Esophagus (tissue), 2 donors: ENCODE data around the gene HOXC4. TPM values are rescaled to one million over a fixed set of nuclear protein-coding genes. Genes with fewer than 3 reads are reported as not detected.
A peak's percentile ranks its signal among the peaks of the same experiment; 100 is the strongest.

Source experiments
- H3K27ac ChIP-seq, 2 donors: one replicate each; pipeline ENCODE4 v1.5.1; 2013; ENCODE audit warnings: low read depth in 2 of 2, mild to moderate bottlenecking in 2 of 2, inconsistent platforms in 1 of 2, low read length in 1 of 2, moderate library complexity in 1 of 2
- H3K27me3 ChIP-seq, 2 donors: one replicate each; pipeline ENCODE4 v1.6.1; 2013; ENCODE audit warnings: low read length in 2 of 2, control low read depth in 1 of 2, mild to moderate bottlenecking in 1 of 2; ENCODE audit not compliant: insufficient read depth in 2 of 2, control insufficient read depth in 1 of 2
- H3K36me3 ChIP-seq, 2 donors: one replicate each; pipeline ENCODE4 v1.6.1; 2013; ENCODE audit warnings: low read length in 1 of 2; ENCODE audit not compliant: control insufficient read depth in 2 of 2, insufficient read depth in 2 of 2
- H3K4me1 ChIP-seq, 2 donors: one replicate each; pipeline ENCODE4 v1.6.1; 2013; ENCODE audit warnings: low read length in 1 of 2; ENCODE audit not compliant: control insufficient read depth in 2 of 2, insufficient read depth in 2 of 2
- H3K4me3 ChIP-seq, 2 donors: one replicate each; pipeline ENCODE4 v1.5.1; 2013; ENCODE audit warnings: low read length in 2 of 2, mild to moderate bottlenecking in 2 of 2, low read depth in 1 of 2, moderate library complexity in 1 of 2
- H3K9me3 ChIP-seq, 2 donors: one replicate each; pipeline ENCODE4 v1.6.1; 2013; ENCODE audit warnings: mild to moderate bottlenecking in 2 of 2, low read depth in 1 of 2, low read length in 1 of 2, moderate library complexity in 1 of 2; ENCODE audit not compliant: control insufficient read depth in 2 of 2, insufficient read depth in 1 of 2
- WGBS, 2 donors: extraction: QIAGEN DNeasy Blood & Tissue Kit; methylation state at CpG; one replicate each; pipeline ENCODE4 v1.1.7; 2013; 5-methylcytosine and 5-hydroxymethylcytosine counted together
- polyA plus RNA-seq, 2 donors: library from polyadenylated mRNA; stranded (reverse); fragments of 200-250 nt; gene quantifications; one replicate each; pipeline ENCODE4 v1.2.3, GENCODE V29; 2013
- donor health status: healthy with polysubstance abuse.
- donor health status: Bipolar disorder and iron deficiency.

HOXC4 gene
- 1 to 10 TPM; 3.3 to 3.7 TPM for polyA plus RNA-seq

- 2 to 3% methylated on average over 49 to 52 of the region's 52 CpGs for WGBS, 2 donors
- Histone ChIP-seq H3K27me3 (no peaks in the 10 kb centered on the region), H3K4me3 (peak within 1 kb of the TSS; percentile 61 to 91), H3K36me3 (no peaks in the 10 kb centered on the region), H3K4me1 (peaks cover 0 to 11% of the 10 kb centered on the region in 2 donors), H3K27ac (peak within 1 kb of the TSS; percentile 73 to 91), H3K9me3 (no peaks in the 10 kb centered on the region)
Observed at GRCh38 chr12:54053751-54054741, at the start of gene HOXC4. TSS of gene HOXC4 (plus strand) at chr12:54053835. CDS start at chr12:54053923, 88 bp downstream.

- WGBS, 2 donors = 27 to 39% methylated on average over 20 of the region's 20 CpGs
- no peaks in the 10 kb centered on the region for H3K9me3 ChIP-seq
Observed at GRCh38 chr12:54004063-54004840, 49.4 kb upstream of the HOXC4 start.

GRCh38 chr12:54004841-54005530 lies 48.6 kb upstream of the HOXC4 start:
- H3K36me3 ChIP-seq = no peaks in the 10 kb centered on the region
- peaks cover 0 to 32% of the 10 kb centered on the region in 2 donors for H3K27me3 ChIP-seq
- no peak overlapping the region for H3K4me3 ChIP-seq
- H3K27ac ChIP-seq = no peak overlapping the region
- 17 to 31% methylated on average over 31 of the region's 31 CpGs for WGBS, 2 donors
- H3K9me3 ChIP-seq = no peaks in the 10 kb centered on the region
- H3K4me1 ChIP-seq = peaks cover 4 to 7% of the 10 kb centered on the region in 2 donors

More at GRCh38 chr12:54004063-54004840, 49.4 kb upstream of the HOXC4 start:
- no peak overlapping the region for H3K27ac ChIP-seq
- peaks cover 0 to 28% of the 10 kb centered on the region in 2 donors for H3K27me3 ChIP-seq
- H3K4me1 ChIP-seq = peaks cover 4 to 7% of the 10 kb centered on the region in 2 donors
- no peak overlapping the region for H3K4me3 ChIP-seq
- no peaks in the 10 kb centered on the region for H3K36me3 ChIP-seq

- H3K9me3 ChIP-seq = no peaks in the 10 kb centered on the region
- H3K4me3 ChIP-seq = no peak overlapping the region
- H3K4me1 ChIP-seq = peaks cover 3 to 4% of the 10 kb centered on the region in 2 donors
- H3K36me3 ChIP-seq = no peaks in the 10 kb centered on the region
- H3K27me3 ChIP-seq = peaks cover 0 to 33% of the 10 kb centered on the region in 2 donors
- no peak overlapping the region for H3K27ac ChIP-seq
- WGBS, 2 donors = 3 to 8% methylated on average over 26 of the region's 26 CpGs
Observed at GRCh38 chr12:54005531-54005852, 48.1 kb upstream of the HOXC4 start.

- H3K27ac ChIP-seq = no peak overlapping the region
Observed at GRCh38 chr12:54005853-54006558, 47.6 kb upstream of the HOXC4 start.

GRCh38 chr12:54006559-54007220 lies 46.9 kb upstream of the HOXC4 start:
- H3K4me3 ChIP-seq = no peak overlapping the region
- H3K9me3 ChIP-seq = no peaks in the 10 kb centered on the region
- no peaks in the 10 kb centered on the region for H3K36me3 ChIP-seq
- H3K27me3 ChIP-seq = peaks cover 0 to 29% of the 10 kb centered on the region in 2 donors
- H3K27ac ChIP-seq = no peak overlapping the region
- WGBS, 2 donors = 31 to 51% methylated on average over 22 of the region's 22 CpGs
- peaks cover 0 to 2% of the 10 kb centered on the region in 2 donors for H3K4me1 ChIP-seq

More at GRCh38 chr12:54005853-54006558, 47.6 kb upstream of the HOXC4 start:
- H3K4me1 ChIP-seq = peaks cover 0 to 2% of the 10 kb centered on the region in 2 donors
- H3K27me3 ChIP-seq = peaks cover 0 to 36% of the 10 kb centered on the region in 2 donors
- WGBS, 2 donors = 8 to 9% methylated on average over 39 of the region's 39 CpGs
- H3K36me3 ChIP-seq = no peaks in the 10 kb centered on the region
- H3K9me3 ChIP-seq = no peaks in the 10 kb centered on the region
- no peak overlapping the region for H3K4me3 ChIP-seq

- H3K27me3 ChIP-seq = peaks cover 0 to 27% of the 10 kb centered on the region in 2 donors
- WGBS, 2 donors = 67 to 73% methylated on average over 2 of the region's 2 CpGs
- H3K27ac ChIP-seq = no peak overlapping the region
- H3K4me1 ChIP-seq = peaks cover 0 to 2% of the 10 kb centered on the region in 2 donors
- H3K4me3 ChIP-seq = no peak overlapping the region
- H3K36me3 ChIP-seq = no peaks in the 10 kb centered on the region
- no peaks in the 10 kb centered on the region for H3K9me3 ChIP-seq
Observed at GRCh38 chr12:54007538-54008259, 45.9 kb upstream of the HOXC4 start.

GRCh38 chr12:54008260-54008552 lies 45.4 kb upstream of the HOXC4 start:
- 47 to 48% methylated on average over 2 of the region's 2 CpGs for WGBS, 2 donors
- no peaks in the 10 kb centered on the region for H3K9me3 ChIP-seq
- H3K27ac ChIP-seq = no peak overlapping the region
- peaks cover 0 to 31% of the 10 kb centered on the region in 2 donors for H3K27me3 ChIP-seq
- H3K4me3 ChIP-seq = no peak overlapping the region
- H3K4me1 ChIP-seq = peaks cover 0 to 2% of the 10 kb centered on the region in 2 donors
- no peaks in the 10 kb centered on the region for H3K36me3 ChIP-seq
